A549 (cell line): Measurements from ENCODE around the gene TNF.

ENCODE experiments used
- BCL3 ChIP-seq: fragments of >200 bp; sonication (Bioruptor Twin); formaldehyde crosslinking; IDR thresholded peaks from 3 replicates; pipeline ENCODE4 v1.6.1; 2016
- CBX2 ChIP-seq: fragments of 200-600 bp; sonication (generic); IDR thresholded peaks from 2 replicates; pipeline ENCODE4 v1.6.1; 2016; ENCODE audit warnings: low read depth, mild to moderate bottlenecking, borderline replicate concordance
- CHD2 ChIP-seq: fragments of 150-350 bp; IDR thresholded peaks from 2 replicates; pipeline ENCODE4 v1.6.1; 2014; ENCODE audit warnings: low read length; ENCODE audit not compliant: partially characterized antibody
- POLR2AphosphoS2 ChIP-seq: conservative IDR thresholded peaks from 2 replicates; pipeline ENCODE4 v1.6.1; 2012; ENCODE audit warnings: low read length, improper control_type of control experiment, inconsistent platforms
- RCOR1 ChIP-seq: fragments of 150-350 bp; IDR thresholded peaks from 2 replicates; pipeline ENCODE4 v1.6.1; 2014; ENCODE audit warnings: antibody characterized with exemption, low read length, low read depth
- TF ChIP-seq, protein P1 (sequence below): fragments of >200 bp; sonication (Bioruptor Twin); formaldehyde crosslinking; IDR thresholded peaks from 3 replicates; pipeline ENCODE4 v1.5.1; 2016
- TF ChIP-seq, protein P2 (sequence below): fragments of 250-450 bp; sonication (Bioruptor Pico); IDR thresholded peaks from 2 replicates; pipeline ENCODE4 v1.5.0; 2021; ENCODE audit warnings: mild to moderate bottlenecking, moderate library complexity, borderline replicate concordance

DNA sequence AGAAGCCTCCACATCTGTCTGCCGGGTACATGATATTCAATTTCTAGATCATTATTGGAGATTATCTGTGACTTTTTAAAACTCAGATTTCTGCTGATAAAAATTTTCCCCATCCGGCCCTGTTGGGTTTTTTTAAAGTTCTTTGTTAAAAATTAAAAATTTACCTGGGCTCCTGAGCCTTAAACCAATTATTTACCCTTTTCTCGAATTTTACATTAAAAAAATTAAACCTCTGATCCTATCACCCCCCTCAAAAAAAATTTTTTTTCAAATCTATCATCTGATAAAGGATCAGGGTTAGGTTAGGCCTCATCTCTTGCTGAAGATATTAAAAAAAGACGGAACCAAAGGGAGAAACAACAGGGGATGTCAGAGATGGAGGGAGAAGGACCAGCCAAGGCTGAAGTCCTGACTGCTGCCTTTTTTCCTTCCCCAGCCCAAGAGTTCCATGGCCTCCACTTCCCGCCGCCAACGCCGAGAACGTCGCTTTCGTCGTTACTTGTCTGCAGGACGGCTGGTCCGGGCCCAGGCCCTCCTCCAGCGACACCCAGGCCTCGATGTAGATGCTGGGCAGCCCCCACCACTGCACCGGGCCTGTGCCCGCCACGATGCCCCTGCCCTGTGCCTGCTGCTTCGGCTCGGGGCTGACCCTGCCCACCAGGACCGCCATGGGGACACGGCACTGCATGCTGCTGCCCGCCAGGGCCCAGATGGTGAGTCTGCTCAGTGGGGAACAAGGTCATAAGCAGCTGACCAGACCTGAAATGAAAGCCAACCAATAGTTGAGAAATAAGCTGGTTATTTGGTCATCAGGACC lies 27.4 kb upstream of the TNF start:
- TF ChIP-seq BCL3: no peak
- no peak for TF ChIP-seq POLR2AphosphoS2
- TF ChIP-seq, protein P1, sequence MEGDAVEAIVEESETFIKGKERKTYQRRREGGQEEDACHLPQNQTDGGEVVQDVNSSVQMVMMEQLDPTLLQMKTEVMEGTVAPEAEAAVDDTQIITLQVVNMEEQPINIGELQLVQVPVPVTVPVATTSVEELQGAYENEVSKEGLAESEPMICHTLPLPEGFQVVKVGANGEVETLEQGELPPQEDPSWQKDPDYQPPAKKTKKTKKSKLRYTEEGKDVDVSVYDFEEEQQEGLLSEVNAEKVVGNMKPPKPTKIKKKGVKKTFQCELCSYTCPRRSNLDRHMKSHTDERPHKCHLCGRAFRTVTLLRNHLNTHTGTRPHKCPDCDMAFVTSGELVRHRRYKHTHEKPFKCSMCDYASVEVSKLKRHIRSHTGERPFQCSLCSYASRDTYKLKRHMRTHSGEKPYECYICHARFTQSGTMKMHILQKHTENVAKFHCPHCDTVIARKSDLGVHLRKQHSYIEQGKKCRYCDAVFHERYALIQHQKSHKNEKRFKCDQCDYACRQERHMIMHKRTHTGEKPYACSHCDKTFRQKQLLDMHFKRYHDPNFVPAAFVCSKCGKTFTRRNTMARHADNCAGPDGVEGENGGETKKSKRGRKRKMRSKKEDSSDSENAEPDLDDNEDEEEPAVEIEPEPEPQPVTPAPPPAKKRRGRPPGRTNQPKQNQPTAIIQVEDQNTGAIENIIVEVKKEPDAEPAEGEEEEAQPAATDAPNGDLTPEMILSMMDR: no peak
- TF ChIP-seq CBX2: no peak
- TF ChIP-seq, protein P2, sequence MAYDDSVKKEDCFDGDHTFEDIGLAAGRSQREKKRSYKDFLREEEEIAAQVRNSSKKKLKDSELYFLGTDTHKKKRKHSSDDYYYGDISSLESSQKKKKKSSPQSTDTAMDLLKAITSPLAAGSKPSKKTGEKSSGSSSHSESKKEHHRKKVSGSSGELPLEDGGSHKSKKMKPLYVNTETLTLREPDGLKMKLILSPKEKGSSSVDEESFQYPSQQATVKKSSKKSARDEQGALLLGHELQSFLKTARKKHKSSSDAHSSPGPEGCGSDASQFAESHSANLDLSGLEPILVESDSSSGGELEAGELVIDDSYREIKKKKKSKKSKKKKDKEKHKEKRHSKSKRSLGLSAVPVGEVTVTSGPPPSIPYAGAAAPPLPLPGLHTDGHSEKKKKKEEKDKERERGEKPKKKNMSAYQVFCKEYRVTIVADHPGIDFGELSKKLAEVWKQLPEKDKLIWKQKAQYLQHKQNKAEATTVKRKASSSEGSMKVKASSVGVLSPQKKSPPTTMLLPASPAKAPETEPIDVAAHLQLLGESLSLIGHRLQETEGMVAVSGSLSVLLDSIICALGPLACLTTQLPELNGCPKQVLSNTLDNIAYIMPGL: 0 out of 2 replicates have a peak, but pooled peaks have one; percentile 7
- no peak for TF ChIP-seq RCOR1
- TF ChIP-seq CHD2: no peak
